GM13977 (cell line): ENCODE results near the gene EXTL1.

Experiments
- DNase-seq: peaks from one replicate; pipeline ENCODE4 v3.0.0; 2012; ENCODE audit warnings: low spot score
- CTCF ChIP-seq: IDR thresholded peaks from 2 replicates; pipeline ENCODE4 v1.5.1; 2012; ENCODE audit warnings: mild to moderate bottlenecking, control low read depth; ENCODE audit not compliant: insufficient read depth; ENCODE audit errors: extremely low read depth, missing control alignments
- in situ Hi-C: fragments of 300-500 bp; cut with MboI; formaldehyde crosslinking; loops from one replicate; pipeline ENCODE4 v1.12.0; 2022; ENCODE audit warnings: low sequenced_read_pairs, low pct_unique_long_range_greater_than_20kb, mixed read lengths, inconsistent platforms; ENCODE audit not compliant: unreplicated experiment

EXTL1 gene

GRCh38 chr1:26081267-26082019 is 59.9 kb downstream of the EXTL1 start:
- in situ Hi-C loops: no loop called here
- no peak for TF ChIP-seq CTCF
- DNase-seq: no peak

GRCh38 chr1:26082020-26082350 is 60.4 kb downstream of the EXTL1 start:
- in situ Hi-C loops: no loop called here
- no peak for TF ChIP-seq CTCF
- no peak for DNase-seq

GRCh38 chr1:26083208-26083607 is 61.6 kb downstream of the EXTL1 start:
- no peak for TF ChIP-seq CTCF
- no peak for DNase-seq
- in situ Hi-C loops: no loop called here

GRCh38 chr1:26084091-26084561 is 62.6 kb downstream of the EXTL1 start:
- no peak for DNase-seq
- TF ChIP-seq CTCF: no peak
- in situ Hi-C loops: no loop called here

- TF ChIP-seq CTCF: no peak
- in situ Hi-C loops: no loop called here
- no peak for DNase-seq
Observed at GRCh38 chr1:26084844-26085243, 63.3 kb downstream of the EXTL1 start.
